ENCODE results near the gene RGS9. TPM values are rescaled to one million over a fixed set of nuclear protein-coding genes. Genes with fewer than 3 reads are reported as not detected.

Gene RGS9
- total and polyA plus RNA-seq, 8 donors = 1.2 to 16.1 (median 6.7) TPM

- H3K27ac ChIP-seq = no peak overlapping the region
- no peak for DNase-seq
- TF ChIP-seq CTCF (IDR thresholded peaks at IDR 0.05) (no peak), POLR2AphosphoS5 (IDR thresholded peaks at IDR 0.05) (no peak), EP300 (IDR thresholded peaks at IDR 0.05) (no peak)
- 54 to 75% (median 71%) methylated on average over 5 of the region's 5 CpGs for WGBS, 5 donors
- H3K36me3 ChIP-seq = peaks cover 0 to 2% (median 0%) of the 10 kb centered on the region in 4 donors
- H3K4me1 ChIP-seq = peaks cover 0 to 9% (median 3%) of the 10 kb centered on the region in 4 donors
- no peaks in the 10 kb centered on the region for H3K27me3 ChIP-seq
- H3K4me3 ChIP-seq = no peak overlapping the region
- intact Hi-C loops (cut with DNase I; ENCODE audit: low total_unique reads) = no loop called here
- no peaks in the 10 kb centered on the region for H3K9me3 ChIP-seq
Observed at GRCh38 chr17:65184235-65184959, 47.2 kb downstream of the RGS9 start.

DNA sequence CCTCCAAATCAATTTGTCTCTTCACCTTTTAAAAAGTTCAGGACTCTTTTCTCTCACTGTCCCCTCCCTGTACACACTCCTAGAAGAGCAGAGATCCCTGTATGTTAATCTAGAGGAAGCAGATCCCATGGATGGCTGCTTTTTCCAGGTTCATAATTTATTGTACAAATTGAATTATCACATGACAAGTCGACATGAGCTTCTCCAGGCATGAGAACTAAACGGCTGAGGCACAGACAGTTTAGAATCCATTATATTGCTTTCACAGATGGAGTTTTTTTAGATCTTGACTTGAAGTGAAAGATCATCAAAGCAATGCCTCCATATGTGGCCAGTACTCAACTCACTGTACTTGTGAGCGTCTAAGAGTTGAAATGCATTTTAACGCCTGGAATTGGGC is 47.9 kb downstream of the RGS9 start:
- Histone ChIP-seq H3K9me3 (no peaks in the 10 kb centered on the region), H3K27me3 (no peaks in the 10 kb centered on the region), H3K36me3 (peaks cover 0 to 8% (median 0%) of the 10 kb centered on the region in 4 donors), H3K27ac (no peak overlapping the region), H3K4me3 (no peak overlapping the region), H3K4me1 (peaks cover 0 to 9% (median 0%) of the 10 kb centered on the region in 4 donors)
- WGBS, 5 donors = 67 to 82% (median 81%) methylated on average over 4 of the region's 4 CpGs
- TF ChIP-seq POLR2A (IDR thresholded peaks at IDR 0.05) (no peak), EP300 (IDR thresholded peaks at IDR 0.05) (no peak), POLR2AphosphoS5 (IDR thresholded peaks at IDR 0.05) (no peak), CTCF (IDR thresholded peaks at IDR 0.05) (no peak)
- intact Hi-C loops (cut with DNase I; ENCODE audit: low total_unique reads) = no loop called here
- DNase-seq = no peak

DNA sequence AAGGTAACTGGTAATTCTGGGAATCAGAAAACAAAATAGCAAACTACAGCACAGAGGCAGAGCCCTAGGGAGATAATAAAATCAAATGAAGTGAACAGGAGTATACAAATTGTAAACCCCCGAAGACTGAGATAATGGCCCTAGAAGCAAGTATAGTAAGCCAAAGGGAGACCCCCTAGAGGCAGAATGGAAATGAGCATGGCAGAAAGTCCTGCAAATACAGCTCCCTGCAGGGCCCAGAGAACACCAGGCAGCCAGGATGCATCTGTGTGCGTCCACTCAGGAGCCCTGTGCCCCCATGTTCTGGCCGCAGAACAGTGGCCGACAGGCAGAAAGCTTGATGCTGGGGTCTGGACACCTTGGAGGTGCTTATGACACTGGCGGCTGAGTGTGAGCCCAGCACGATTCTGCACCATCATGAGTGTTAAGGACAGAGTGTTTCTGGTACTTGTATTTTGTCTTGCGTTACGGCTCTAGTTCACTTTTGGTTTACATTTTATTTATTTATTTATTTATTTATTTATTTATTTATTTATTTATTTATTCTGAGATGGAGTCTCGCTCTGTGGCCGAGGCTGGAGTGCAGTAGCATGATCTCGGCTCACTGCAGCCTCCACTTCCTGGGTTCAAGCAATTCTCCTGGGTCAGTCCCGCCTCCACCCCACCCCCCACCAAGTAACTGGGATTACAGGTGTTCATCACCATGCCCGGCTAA is 48.7 kb downstream of the RGS9 start:
- TF ChIP-seq POLR2A (IDR thresholded peaks at IDR 0.05) (no peak), CTCF (IDR thresholded peaks at IDR 0.05) (no peak), POLR2AphosphoS5 (IDR thresholded peaks at IDR 0.05) (no peak), EP300 (IDR thresholded peaks at IDR 0.05) (no peak)
- intact Hi-C loops (cut with DNase I; ENCODE audit: low total_unique reads) = no loop called here
- no peak overlapping the region for H3K4me3 ChIP-seq
- H3K9me3 ChIP-seq = no peaks in the 10 kb centered on the region
- H3K27me3 ChIP-seq = no peaks in the 10 kb centered on the region
- H3K36me3 ChIP-seq = peaks cover 0 to 12% (median 0%) of the 10 kb centered on the region in 4 donors
- peaks cover 0 to 9% (median 0%) of the 10 kb centered on the region in 4 donors for H3K4me1 ChIP-seq
- WGBS, 5 donors = 79 to 89% (median 87%) methylated on average over 13 of the region's 13 CpGs
- DNase-seq = no peak
- no peak overlapping the region for H3K27ac ChIP-seq

DNA sequence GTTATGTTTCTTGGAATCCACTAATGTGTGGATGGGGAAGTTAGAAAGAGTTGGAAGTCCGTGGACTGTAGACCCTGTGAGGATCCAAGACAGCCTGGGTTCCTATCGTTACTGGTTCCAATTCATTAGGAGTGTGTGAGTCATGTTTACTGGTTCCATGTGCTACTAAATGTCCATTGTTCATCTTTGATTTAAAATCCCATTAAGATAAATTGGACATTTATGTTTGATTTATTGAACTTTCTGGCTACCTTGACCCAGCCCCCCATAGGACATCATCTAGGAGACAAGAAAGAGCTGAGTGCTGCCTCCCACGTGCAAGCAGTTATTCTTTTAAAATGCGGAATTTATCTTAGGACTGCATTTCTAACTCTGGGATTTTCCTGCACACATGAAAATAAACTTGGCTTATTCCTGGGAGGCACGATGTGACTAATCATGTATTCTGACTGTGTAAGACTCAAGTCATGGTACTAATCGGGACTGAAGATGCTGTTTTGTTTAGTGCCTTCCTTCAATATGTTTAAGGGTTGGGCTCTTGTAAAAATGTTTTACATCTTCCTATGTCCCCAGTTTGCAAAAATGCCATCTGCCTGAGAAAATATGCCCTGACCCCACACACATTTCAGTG is 53.4 kb downstream of the RGS9 start:
- no peaks in the 10 kb centered on the region for H3K9me3 ChIP-seq
- H3K4me3 ChIP-seq = no peak overlapping the region
- no peaks in the 10 kb centered on the region for H3K4me1 ChIP-seq
- intact Hi-C loops (cut with DNase I; ENCODE audit: low total_unique reads) = no loop called here
- DNase-seq = no peak
- peaks cover 0 to 12% (median 0%) of the 10 kb centered on the region in 4 donors for H3K36me3 ChIP-seq
- no peaks in the 10 kb centered on the region for H3K27me3 ChIP-seq
- H3K27ac ChIP-seq = no peak overlapping the region
- no peak for TF ChIP-seq POLR2AphosphoS5 (IDR thresholded peaks at IDR 0.05)
- no peak for TF ChIP-seq POLR2A (IDR thresholded peaks at IDR 0.05)
- TF ChIP-seq EP300 (IDR thresholded peaks at IDR 0.05) = no peak
- no peak for TF ChIP-seq CTCF (IDR thresholded peaks at IDR 0.05)
- WGBS, 5 donors = 73 to 87% (median 81%) methylated on average over 6 of the region's 6 CpGs

All from stomach (tissue), 9 donors.